Right kidney (tissue), 1 donor: Measurements from ENCODE around the gene NDUFAF4.
"Not testable (repeated sequence)": the region's sequence is repeated elsewhere in the genome, so short reads cannot be mapped to it uniquely, and the experiment has no call there.

ENCODE experiments used
- DNase-seq: peaks from one replicate; pipeline ENCODE4 v3.0.0-alpha.2; 2016

Gene NDUFAF4

GRCh38 chr6:96900873-96901272, 3.2 kb upstream of the NDUFAF4 start:
- no peak for DNase-seq

GRCh38 chr6:96899451-96899998, 1.8 kb upstream of the NDUFAF4 start:
- DNase-seq = no peak

- DNase-seq = peak; percentile 21
Observed at GRCh38 chr6:96899019-96899418, 1.3 kb upstream of the NDUFAF4 start.

- DNase-seq = no peak
Observed at GRCh38 chr6:96898241-96898851, 655 bp upstream of the NDUFAF4 start.

GRCh38 chr6:96889146-96889545, 8.5 kb downstream of the NDUFAF4 start:
- DNase-seq = no peak

- no peak for DNase-seq
Observed at GRCh38 chr6:96888745-96889144, 8.9 kb downstream of the NDUFAF4 start.

DNA sequence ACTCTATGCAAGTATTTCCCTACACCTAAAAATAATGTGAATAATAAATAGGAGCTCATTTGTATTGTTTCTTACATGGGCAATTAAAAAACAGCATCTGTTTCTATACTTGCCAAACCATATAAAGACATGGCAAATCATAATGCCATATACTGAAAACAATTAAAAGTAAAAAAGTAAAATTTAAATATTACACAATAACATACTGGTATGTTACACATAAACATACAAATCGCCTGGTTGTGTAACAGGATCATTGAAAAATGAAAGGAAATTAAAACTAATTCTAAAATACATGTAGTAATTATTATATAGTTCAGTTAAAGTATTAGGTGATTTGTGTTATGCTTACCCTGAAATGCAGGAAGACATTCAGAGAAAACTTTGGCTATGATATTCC, 11.2 kb downstream of the NDUFAF4 start:
- no peak for DNase-seq

DNA sequence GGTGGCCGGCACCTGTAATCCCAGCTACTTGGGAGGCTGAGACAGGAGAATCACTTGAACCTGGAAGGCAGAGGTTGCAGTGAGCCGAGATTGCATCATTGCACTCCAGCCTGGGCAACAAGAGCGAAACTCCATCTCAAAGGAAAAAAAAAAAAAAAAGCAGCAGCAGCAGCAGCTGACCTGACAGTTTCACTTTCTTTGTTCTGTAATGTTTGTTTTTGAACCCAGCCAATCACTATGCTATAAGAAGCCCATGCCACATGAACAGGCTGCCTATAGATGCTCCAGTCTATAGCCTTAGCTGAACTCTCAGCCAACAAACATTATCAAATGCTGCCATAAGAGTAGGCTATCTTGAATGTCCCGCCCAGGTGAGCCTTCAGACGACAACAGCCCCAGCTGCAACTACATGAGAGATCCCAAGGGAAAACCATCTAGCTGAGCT, 12.5 kb downstream of the NDUFAF4 start:
- DNase-seq = not testable (repeated sequence)

- DNase-seq = peak; percentile 2
Observed at GRCh38 chr6:96878143-96878542, 19.5 kb downstream of the NDUFAF4 start.

GRCh38 chr6:96876886-96877545, 20.7 kb downstream of the NDUFAF4 start:
- no peak for DNase-seq

DNA sequence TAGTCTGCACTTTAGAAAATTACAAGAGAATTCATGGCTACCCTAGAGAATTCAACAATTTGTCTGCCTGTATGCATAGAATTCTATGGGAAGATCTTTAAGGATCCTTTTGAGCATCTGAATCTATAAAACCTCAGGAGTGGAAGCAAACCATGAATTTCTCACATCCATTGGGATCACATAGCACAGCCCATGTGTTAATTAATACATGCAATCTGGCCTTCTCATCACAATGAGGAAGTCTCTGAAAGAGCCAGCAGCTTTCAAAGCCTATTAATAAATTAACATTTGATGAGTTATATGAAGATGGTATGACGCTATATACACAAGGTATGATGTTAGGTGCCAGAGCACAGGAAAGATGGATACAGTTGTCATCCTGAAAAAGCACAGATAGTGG, 24.7 kb downstream of the NDUFAF4 start:
- DNase-seq = no peak

DNA sequence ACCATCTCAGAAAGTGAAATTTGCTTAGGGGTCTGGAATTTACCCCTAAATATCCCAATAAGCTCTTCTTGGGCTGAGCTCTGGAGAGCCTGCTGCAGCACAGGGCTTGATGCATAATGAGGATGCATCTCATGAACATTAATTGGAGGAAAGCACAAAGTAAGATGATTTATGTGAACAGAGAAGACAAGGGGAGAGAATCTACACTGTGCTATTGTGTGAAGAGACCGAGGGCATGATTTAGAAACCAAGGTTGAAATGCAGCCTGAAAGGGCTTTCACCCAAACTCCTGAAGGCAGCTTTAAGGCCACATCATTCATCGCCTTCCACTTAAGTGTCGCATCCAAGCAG, 32.7 kb downstream of the NDUFAF4 start:
- DNase-seq = no peak

GRCh38 chr6:96864216-96865054, 33.3 kb downstream of the NDUFAF4 start:
- no peak for DNase-seq

DNA sequence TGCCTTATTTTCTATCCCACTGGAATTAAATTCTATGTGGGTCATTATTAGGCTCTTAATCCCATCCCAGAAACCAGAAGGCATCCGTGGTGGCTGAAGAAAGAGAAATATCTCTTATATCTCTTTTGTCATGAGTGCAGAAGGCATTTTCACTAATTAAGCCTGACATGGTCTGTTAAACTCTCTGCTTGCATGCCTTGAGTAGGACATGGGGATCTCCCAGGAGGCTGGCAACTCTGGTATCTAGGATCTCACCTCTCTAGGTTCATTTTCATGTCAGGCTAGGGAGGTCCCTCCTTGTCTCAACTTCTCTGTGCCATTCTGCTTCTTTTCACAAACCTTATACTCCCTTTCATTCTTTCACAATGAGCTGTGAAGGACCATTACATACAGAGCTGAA, 35.1 kb downstream of the NDUFAF4 start:
- DNase-seq = no peak

GRCh38 chr6:96861588-96861987, 36.1 kb downstream of the NDUFAF4 start:
- DNase-seq = no peak

- no peak for DNase-seq
Observed at GRCh38 chr6:96856856-96857255, 40.8 kb downstream of the NDUFAF4 start.

GRCh38 chr6:96853083-96853482, 44.6 kb downstream of the NDUFAF4 start:
- DNase-seq = no peak

DNA sequence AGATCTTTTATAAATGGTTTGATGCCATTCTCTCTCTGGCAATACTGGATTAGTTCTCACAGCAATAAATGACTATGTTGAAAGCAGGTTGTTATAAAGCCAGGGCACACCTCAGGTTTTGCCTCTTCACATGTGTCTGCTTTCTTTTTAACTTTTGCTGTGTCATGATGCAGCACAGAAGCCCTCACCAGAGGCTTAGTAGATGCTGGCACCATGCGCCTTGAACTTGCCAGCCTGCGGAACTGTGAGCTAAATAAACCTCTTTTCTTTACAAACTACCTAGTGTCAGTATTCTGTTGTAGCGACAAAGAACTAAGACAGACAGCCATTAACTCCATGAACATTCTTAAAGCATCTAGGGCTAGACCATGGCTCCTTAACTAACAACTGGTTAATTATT, 45.1 kb downstream of the NDUFAF4 start:
- no peak for DNase-seq

DNA sequence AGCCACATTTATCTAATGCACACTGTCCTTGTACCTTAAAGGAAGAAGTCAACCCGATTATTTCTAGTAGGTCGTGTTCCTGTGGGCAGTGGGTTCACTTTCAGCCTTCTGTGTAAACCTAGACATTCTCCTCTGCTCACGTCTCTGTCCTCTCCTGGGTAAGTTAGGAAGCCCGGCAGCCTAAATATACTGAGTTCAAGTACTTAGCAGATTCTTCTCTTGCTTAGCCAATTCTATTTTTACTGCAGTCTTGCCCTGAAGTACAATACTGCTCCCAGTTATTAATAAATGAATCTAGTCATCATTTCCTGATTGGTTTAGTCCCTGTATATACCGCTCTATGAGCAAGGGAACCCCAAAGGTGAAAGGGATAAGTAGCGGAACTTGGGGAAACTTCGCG, 45.8 kb downstream of the NDUFAF4 start:
- no peak for DNase-seq

DNA sequence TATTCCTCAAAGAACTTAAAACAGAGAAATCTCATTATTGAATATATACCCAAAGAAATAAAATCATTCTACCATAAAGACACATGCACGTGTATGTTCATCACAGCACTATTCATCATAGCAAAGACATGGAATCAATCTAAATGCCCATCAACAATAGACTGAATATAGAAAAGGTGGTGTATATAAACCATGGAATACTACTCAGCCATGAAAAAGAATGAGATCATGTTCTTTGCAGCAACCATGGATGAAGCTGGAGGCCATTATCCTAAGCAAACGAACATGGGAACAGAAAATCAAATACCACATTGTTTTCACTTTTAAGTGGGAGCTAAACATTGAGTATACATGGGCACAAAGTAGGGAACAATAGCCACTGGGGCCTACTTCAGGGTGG, 48.1 kb downstream of the NDUFAF4 start:
- no peak for DNase-seq

DNA sequence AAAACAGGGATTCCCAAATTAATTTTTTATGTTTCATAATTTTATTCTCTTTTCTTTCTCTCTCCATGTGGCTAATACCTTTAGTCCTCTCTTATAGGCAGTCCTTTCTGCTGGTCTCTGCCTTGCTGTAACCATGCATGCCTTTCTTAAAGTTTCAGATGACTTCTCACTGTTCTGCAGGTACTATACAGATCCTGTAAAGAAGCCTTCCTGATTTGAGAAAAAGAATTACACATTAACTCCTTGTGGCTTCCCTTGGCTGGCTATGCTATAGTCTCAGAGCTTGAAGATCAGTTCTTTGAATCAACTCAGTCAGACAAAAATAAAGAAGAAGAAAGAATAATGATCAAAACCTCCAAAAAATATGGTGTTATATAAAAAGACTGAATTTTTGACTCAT, 53.2 kb downstream of the NDUFAF4 start:
- no peak for DNase-seq

DNA sequence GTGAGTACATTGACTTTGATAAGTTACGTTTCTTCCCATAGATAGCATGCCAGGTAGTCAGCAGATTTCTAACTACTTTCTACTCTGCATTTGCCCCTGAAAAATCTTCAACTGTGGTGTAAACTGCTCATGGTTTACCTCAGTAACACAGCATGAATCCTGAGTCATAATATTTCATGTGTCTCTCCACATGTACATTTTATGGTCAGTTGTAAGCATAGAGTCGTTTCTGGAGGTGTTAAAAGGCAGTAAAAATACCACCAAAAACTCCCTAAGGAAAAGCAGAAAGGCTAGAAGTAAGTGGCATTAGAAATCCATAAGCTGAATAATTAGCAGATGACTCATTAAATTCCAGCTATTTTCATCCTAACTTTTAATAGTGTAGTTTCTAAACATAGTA, 56.3 kb downstream of the NDUFAF4 start:
- DNase-seq = no peak
